GM12878 (cell line): Measurements from ENCODE around the gene PLAC9. TPM values are rescaled to one million over a fixed set of nuclear protein-coding genes. Genes with fewer than 3 reads are reported as not detected.

Experiments
- ATAC-seq: fragments of 200-7000 bp; cut with Tn5 transposase; 3 replicates; pipeline ENCODE4 v1.9.1; 2020; ENCODE audit warnings: mild to moderate bottlenecking, moderate library complexity
- BruUV-seq: library from RNA; stranded (reverse); fragments of 400-500 nt; replicated peaks from 2 replicates; lab custom pipeline; 2021; lab: Mats Ljungman, UMichigan
- CTCF ChIA-PET: fragments of 300-600 bp; sonication (Branson Sonifier 250); formaldehyde crosslinking; extraction: SDS; loops from one replicate; lab custom pipeline; 2021; ENCODE audit warnings: inconsistent platforms; lab: Yijun Ruan, JAX
- POLR2A ChIA-PET: fragments of 350-600 bp; formaldehyde crosslinking; extraction: SDS; loops from one replicate; lab custom pipeline; 2021; ENCODE audit warnings: inconsistent platforms; lab: Charles Lee
- RAD21 ChIA-PET: fragments of 300-600 bp; sonication (Branson Sonifier 250); formaldehyde crosslinking; loops from one replicate; lab custom pipeline; 2023; ENCODE audit warnings: antibody characterized with exemption; ENCODE audit not compliant: unreplicated experiment; lab: Charles Lee
- SMC1A ChIA-PET: fragments of 300-600 bp; sonication (Branson Sonifier 250); formaldehyde crosslinking; loops from one replicate; lab custom pipeline; 2023; ENCODE audit not compliant: unreplicated experiment, uncharacterized antibody; lab: Charles Lee
- DNase-seq: peaks from one replicate; pipeline ENCODE4 v3.0.0-alpha.2; 2011; ENCODE audit warnings: low read depth, low spot score
- FAIRE-seq: peaks from 3 replicates; lab custom pipeline; 2011; peaks lifted over from hg19 to GRCh38; lab: Jason Lieb, UNC
- H2AFZ ChIP-seq: 2 replicates; pipeline ENCODE4 v1.6.0; 2011; ENCODE audit warnings: low read depth, low read length, control low read depth; ENCODE audit not compliant: control insufficient read depth
- H3K27ac ChIP-seq: 2 replicates; pipeline ENCODE4 v1.5.1; 2011; ENCODE audit warnings: control low read depth; ENCODE audit not compliant: control insufficient read depth, insufficient read depth
- H3K27me3 ChIP-seq, 2 experiments: replicated peaks in 1 of 2; 2 replicates each; pipeline versions ENCODE4 v1.6.0 to v1.6.1; 2011; ENCODE audit warnings: low read length in 1 of 2; ENCODE audit not compliant: control insufficient read depth in 2 of 2, insufficient read depth in 2 of 2
- H3K36me3 ChIP-seq, 2 experiments: 2 replicates each; pipeline ENCODE4 v1.5.1; 2011; ENCODE audit warnings: low read length in 1 of 2; ENCODE audit not compliant: control insufficient read depth in 2 of 2, insufficient read depth in 2 of 2
- H3K4me1 ChIP-seq: 2 replicates; pipeline ENCODE4 v1.6.1; 2011; ENCODE audit warnings: mild to moderate bottlenecking, low read length, moderate library complexity, mixed read lengths; ENCODE audit not compliant: control insufficient read depth, insufficient read depth
- H3K4me2 ChIP-seq: 2 replicates; pipeline ENCODE4 v1.6.0; 2011; ENCODE audit warnings: control low read depth; ENCODE audit not compliant: control insufficient read depth, insufficient read depth
- H3K4me3 ChIP-seq: fragments of 200-600 bp; sonication (generic); 2 replicates; pipeline ENCODE4 v1.5.1; 2016
- H3K79me2 ChIP-seq: 2 replicates; pipeline ENCODE4 v1.6.0; 2011; ENCODE audit warnings: low read length; ENCODE audit not compliant: control insufficient read depth, insufficient read depth
- H3K9ac ChIP-seq: 2 replicates; pipeline ENCODE4 v1.8.0; 2011; ENCODE audit warnings: low read length, control low read depth, mixed read lengths; ENCODE audit not compliant: control insufficient read depth, insufficient read depth
- H3K9me3 ChIP-seq: replicated peaks from 3 replicates; pipeline ENCODE4 v1.5.1; 2011; ENCODE audit warnings: mild to moderate bottlenecking, low read length; ENCODE audit not compliant: control insufficient read depth, insufficient read depth
- H4K20me1 ChIP-seq: 2 replicates; pipeline ENCODE4 v1.6.0; 2011; ENCODE audit not compliant: control insufficient read depth, insufficient read depth
- ATF7 ChIP-seq: fragments of 450-650 bp; IDR thresholded peaks from 2 replicates; pipeline ENCODE4 v1.6.1; 2016; ENCODE audit warnings: low read depth, mild to moderate bottlenecking
- CHD2 ChIP-seq: IDR thresholded peaks from 2 replicates; pipeline ENCODE4 v1.6.1; 2011; ENCODE audit warnings: low read depth, low read length, improper control_type of control experiment, borderline replicate concordance
- CHD4 ChIP-seq: fragments of 200-600 bp; sonication (generic); IDR thresholded peaks from 2 replicates; pipeline ENCODE4 v1.6.1; 2016; ENCODE audit warnings: mild to moderate bottlenecking
- ESRRA ChIP-seq: IDR thresholded peaks from 2 replicates; pipeline ENCODE4 v1.6.1; 2012; ENCODE audit warnings: mild to moderate bottlenecking, low read length, improper control_type of control experiment
- FOXM1 ChIP-seq: IDR thresholded peaks from 2 replicates; pipeline ENCODE4 v1.6.1; 2012; ENCODE audit warnings: low read depth, mild to moderate bottlenecking, inconsistent platforms, low read length, moderate library complexity
- MTA2 ChIP-seq: fragments of 450-650 bp; IDR thresholded peaks from 2 replicates; pipeline ENCODE4 v1.6.1; 2016; ENCODE audit warnings: low read depth, mild to moderate bottlenecking, moderate library complexity
- MTA3 ChIP-seq: IDR thresholded peaks from 2 replicates; pipeline ENCODE4 v1.6.1; 2012; ENCODE audit warnings: low read length, inconsistent platforms, borderline replicate concordance
- MYC ChIP-seq: IDR thresholded peaks from 2 replicates; pipeline ENCODE4 v1.6.1; 2011; ENCODE audit warnings: mild to moderate bottlenecking, low read length, moderate library complexity, inconsistent platforms; ENCODE audit not compliant: insufficient read depth, insufficient replicate concordance, insufficient read length, severe bottlenecking
- NR2C1 ChIP-seq: fragments of 450-650 bp; IDR thresholded peaks from 2 replicates; pipeline ENCODE4 v1.6.1; 2017; ENCODE audit warnings: antibody characterized with exemption, mild to moderate bottlenecking, moderate library complexity
- RAD51 ChIP-seq: fragments of 450-650 bp; IDR thresholded peaks from 2 replicates; pipeline ENCODE4 v1.6.1; 2016; ENCODE audit warnings: moderate library complexity, mild to moderate bottlenecking, inconsistent platforms
- RFX5 ChIP-seq: IDR thresholded peaks from 2 replicates; pipeline ENCODE4 v1.6.1; 2011; ENCODE audit warnings: low read depth, low read length, improper control_type of control experiment
- RUNX3 ChIP-seq: IDR thresholded peaks from 2 replicates; pipeline ENCODE4 v1.6.1; 2012; ENCODE audit warnings: low read length, inconsistent platforms
- SMC3 ChIP-seq: IDR thresholded peaks from 2 replicates; pipeline ENCODE4 v1.6.1; 2011; ENCODE audit warnings: low read length, improper control_type of control experiment, borderline replicate concordance
- SRF ChIP-seq, 2 experiments: IDR thresholded peaks; 2 replicates each; pipeline ENCODE4 v1.6.1; 2011; ENCODE audit warnings: low read depth in 2 of 2, low read length in 2 of 2, mild to moderate bottlenecking in 1 of 2, moderate library complexity in 1 of 2
- YY1 ChIP-seq: IDR thresholded peaks from 2 replicates; pipeline ENCODE4 v1.6.1; 2011; ENCODE audit warnings: low read depth, mild to moderate bottlenecking, low read length
- ZNF207 ChIP-seq: fragments of 450-650 bp; IDR thresholded peaks from 2 replicates; pipeline ENCODE4 v1.6.1; 2014; ENCODE audit warnings: antibody characterized with exemption, mild to moderate bottlenecking, borderline replicate concordance
- ZNF384 ChIP-seq: IDR thresholded peaks from 2 replicates; pipeline ENCODE4 v1.6.1; 2012; ENCODE audit warnings: low read depth, mild to moderate bottlenecking, low read length, improper control_type of control experiment, borderline replicate concordance
- WGBS: methylation state at CpG from one replicate; pipeline ENCODE4 v1.1.6; 2016; ENCODE audit warnings: low lambda C conversion rate; ENCODE audit not compliant: insufficient replicate concordance, insufficient coverage; ENCODE audit errors: missing lambda C conversion rate; 5-methylcytosine and 5-hydroxymethylcytosine counted together
- in situ Hi-C: fragments of 300-500 bp; cut with MboI; formaldehyde crosslinking; loops from 9 replicates; pipeline ENCODE4 v1.14.3; 2018; ENCODE audit warnings: mixed read lengths
- intact Hi-C: fragments of 100-400 bp; cut with micrococcal nuclease; formaldehyde crosslinking; loops from one replicate; pipeline ENCODE4 v1.14.2; 2022; ENCODE audit not compliant: unreplicated experiment
- polyA plus RNA-seq, 11 experiments: library from polyadenylated mRNA; depleted of rRNA in 4 of 11; unstranded in 6 of 11; stranded (reverse) in 5 of 11; fragments of >200 nt; fragmentation: Nextera tagmentation in 4 of 11; fragmentation: Illumina TruSeq in 1 of 11; extraction: Ambion mirVana in 4 of 11; extraction: Trizol in 1 of 11; gene quantifications; 1 replicate in 1 of 11; 2 replicates in 10 of 11; pipeline versions ENCODE4 v1.2.1 to v1.2.3, GENCODE V29; 2011 to 2016; ENCODE audit warnings: inconsistent platforms in 2 of 11, missing spikeins in 2 of 11, low read depth in 1 of 11
- total RNA-seq, 4 experiments: library from RNA; depleted of rRNA in 3 of 4; stranded (reverse); fragments of >200 nt in 3 of 4; fragmentation: Illumina TruSeq in 1 of 4; extraction: Trizol in 1 of 4; gene quantifications; 2 replicates each; pipeline versions ENCODE4 v1.2.1 to v1.2.3, GENCODE V29; 2013 to 2021
- TF ChIP-seq, protein P1 (sequence below): IDR thresholded peaks from 2 replicates; pipeline ENCODE4 v1.6.1; 2011; ENCODE audit warnings: low read depth, low read length, improper control_type of control experiment, borderline replicate concordance
- TF ChIP-seq, protein P2 (sequence below), 3 experiments: IDR thresholded peaks in 2 of 3; conservative IDR thresholded peaks in 1 of 3; 2 replicates each; pipeline ENCODE4 v1.5.1; 2011; ENCODE audit warnings: low read depth in 3 of 3, low read length in 3 of 3, mild to moderate bottlenecking in 3 of 3, control low read depth in 2 of 3, moderate library complexity in 2 of 3, inconsistent platforms in 1 of 3, mixed read lengths in 1 of 3; ENCODE audit not compliant: control insufficient read depth in 2 of 3, insufficient read depth in 1 of 3; ENCODE audit errors: extremely low read depth in 1 of 3
- TF ChIP-seq, protein P3 (sequence below): IDR thresholded peaks from 2 replicates; pipeline ENCODE4 v1.6.1; 2011; ENCODE audit warnings: borderline replicate concordance, low read depth, mild to moderate bottlenecking, moderate library complexity, low read length; ENCODE audit not compliant: insufficient read depth, poor library complexity, severe bottlenecking

Gene PLAC9
- total and polyA plus RNA-seq, 10 of the 15 experiments (the other 5 are each of a cell fraction or from before 2014, with no cell fraction given) = not detected

- FAIRE-seq = no peak
- ChIA-PET RAD21 (interaction anchor here (0.7 to 3.8 kb wide), 3 partner anchors 26 to 53 kb away, joined by 3 to 16 read pairs (median 5); no protein-coding TSS in a partner anchor), POLR2A (interaction anchor here (0.7 kb wide), 1 partner anchor 19 kb away, joined by 3 read pairs; no protein-coding TSS in a partner anchor), CTCF (interaction anchor here (0.8 to 7.5 kb wide), 5 partner anchors 18 to 52 kb away, joined by 3 to 41 read pairs (median 9); no protein-coding TSS in a partner anchor), SMC1A (interaction anchor here (0.8 to 1.2 kb wide), 6 partner anchors 16 to 54 kb away, joined by 3 to 4 read pairs (median 3); no protein-coding TSS in a partner anchor)
- no peak for DNase-seq
- intact Hi-C loops (loop anchor here (1.0 kb wide), 1 partner anchor 53 kb away; no protein-coding TSS in a partner anchor), in situ Hi-C loops (no loop called here)
- 96% methylated on average over 12 of the region's 13 CpGs for WGBS
- H3K27ac ChIP-seq = no peak overlapping the region
- H3K9ac ChIP-seq = no peak overlapping the region
- no peak overlapping the region for H3K4me3 ChIP-seq
- H3K4me2 ChIP-seq = no peak overlapping the region
- BruUV-seq = no TSS peak
- peak; percentile 93 for ATAC-seq
- no peaks in the 10 kb centered on the region for H3K9me3 ChIP-seq
- H4K20me1 ChIP-seq = peaks cover 3% of the 10 kb centered on the region; the same call in 1 of the 2 replicates
- H3K79me2 ChIP-seq = no peaks in the 10 kb centered on the region
- H2AFZ ChIP-seq = no peak overlapping the region
- H3K36me3 ChIP-seq = peaks cover 15 to 36% of the 10 kb centered on the region in 2 experiments
- H3K27me3 ChIP-seq = no peaks in the 10 kb centered on the region
- no peaks in the 10 kb centered on the region for H3K4me1 ChIP-seq
- TF ChIP-seq CHD2 (no peak), CHD4 (no peak), MTA2 (no peak), SRF (IDR thresholded peaks at IDR 0.05; ENCODE audit: low read depth in 2 of 2, low read length in 2 of 2) (no peak), ATF7 (no peak), FOXM1 (no peak), ZNF384 (no peak), ESRRA (no peak), MYC (no peak), RUNX3 (no peak), ZNF207 (no peak), NR2C1 (no peak), YY1 (no peak), RAD51 (no peak), RFX5 (no peak), SMC3 (peak; percentile 74), MTA3 (no peak)
- TF ChIP-seq, protein P1, sequence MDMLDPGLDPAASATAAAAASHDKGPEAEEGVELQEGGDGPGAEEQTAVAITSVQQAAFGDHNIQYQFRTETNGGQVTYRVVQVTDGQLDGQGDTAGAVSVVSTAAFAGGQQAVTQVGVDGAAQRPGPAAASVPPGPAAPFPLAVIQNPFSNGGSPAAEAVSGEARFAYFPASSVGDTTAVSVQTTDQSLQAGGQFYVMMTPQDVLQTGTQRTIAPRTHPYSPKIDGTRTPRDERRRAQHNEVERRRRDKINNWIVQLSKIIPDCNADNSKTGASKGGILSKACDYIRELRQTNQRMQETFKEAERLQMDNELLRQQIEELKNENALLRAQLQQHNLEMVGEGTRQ = no peak
- TF ChIP-seq, protein P2, sequence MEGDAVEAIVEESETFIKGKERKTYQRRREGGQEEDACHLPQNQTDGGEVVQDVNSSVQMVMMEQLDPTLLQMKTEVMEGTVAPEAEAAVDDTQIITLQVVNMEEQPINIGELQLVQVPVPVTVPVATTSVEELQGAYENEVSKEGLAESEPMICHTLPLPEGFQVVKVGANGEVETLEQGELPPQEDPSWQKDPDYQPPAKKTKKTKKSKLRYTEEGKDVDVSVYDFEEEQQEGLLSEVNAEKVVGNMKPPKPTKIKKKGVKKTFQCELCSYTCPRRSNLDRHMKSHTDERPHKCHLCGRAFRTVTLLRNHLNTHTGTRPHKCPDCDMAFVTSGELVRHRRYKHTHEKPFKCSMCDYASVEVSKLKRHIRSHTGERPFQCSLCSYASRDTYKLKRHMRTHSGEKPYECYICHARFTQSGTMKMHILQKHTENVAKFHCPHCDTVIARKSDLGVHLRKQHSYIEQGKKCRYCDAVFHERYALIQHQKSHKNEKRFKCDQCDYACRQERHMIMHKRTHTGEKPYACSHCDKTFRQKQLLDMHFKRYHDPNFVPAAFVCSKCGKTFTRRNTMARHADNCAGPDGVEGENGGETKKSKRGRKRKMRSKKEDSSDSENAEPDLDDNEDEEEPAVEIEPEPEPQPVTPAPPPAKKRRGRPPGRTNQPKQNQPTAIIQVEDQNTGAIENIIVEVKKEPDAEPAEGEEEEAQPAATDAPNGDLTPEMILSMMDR (IDR thresholded peaks at IDR 0.05 in 2 of 3, conservative IDR thresholded peaks at IDR 0.05 in 1 of 3; ENCODE audit: control insufficient read depth in 2 of 3, extremely low read depth in 1 of 3, insufficient read depth in 1 of 3, low read depth in 3 of 3, low read length in 3 of 3) = peak; percentile 49 to 73 (median 54)
- TF ChIP-seq, protein P3, sequence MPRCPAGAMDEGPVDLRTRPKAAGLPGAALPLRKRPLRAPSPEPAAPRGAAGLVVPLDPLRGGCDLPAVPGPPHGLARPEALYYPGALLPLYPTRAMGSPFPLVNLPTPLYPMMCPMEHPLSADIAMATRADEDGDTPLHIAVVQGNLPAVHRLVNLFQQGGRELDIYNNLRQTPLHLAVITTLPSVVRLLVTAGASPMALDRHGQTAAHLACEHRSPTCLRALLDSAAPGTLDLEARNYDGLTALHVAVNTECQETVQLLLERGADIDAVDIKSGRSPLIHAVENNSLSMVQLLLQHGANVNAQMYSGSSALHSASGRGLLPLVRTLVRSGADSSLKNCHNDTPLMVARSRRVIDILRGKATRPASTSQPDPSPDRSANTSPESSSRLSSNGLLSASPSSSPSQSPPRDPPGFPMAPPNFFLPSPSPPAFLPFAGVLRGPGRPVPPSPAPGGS = no peak
Measured at GRCh38 chr10:80168679-80169380, 36.3 kb downstream of the PLAC9 start.
